ENCODE data around the gene EBF3. TPM values are rescaled to one million over a fixed set of nuclear protein-coding genes. Genes with fewer than 3 reads are reported as not detected.

Gene EBF3
- total RNA-seq, 1 experiment from 2014 or later = 0.64 TPM

DNA sequence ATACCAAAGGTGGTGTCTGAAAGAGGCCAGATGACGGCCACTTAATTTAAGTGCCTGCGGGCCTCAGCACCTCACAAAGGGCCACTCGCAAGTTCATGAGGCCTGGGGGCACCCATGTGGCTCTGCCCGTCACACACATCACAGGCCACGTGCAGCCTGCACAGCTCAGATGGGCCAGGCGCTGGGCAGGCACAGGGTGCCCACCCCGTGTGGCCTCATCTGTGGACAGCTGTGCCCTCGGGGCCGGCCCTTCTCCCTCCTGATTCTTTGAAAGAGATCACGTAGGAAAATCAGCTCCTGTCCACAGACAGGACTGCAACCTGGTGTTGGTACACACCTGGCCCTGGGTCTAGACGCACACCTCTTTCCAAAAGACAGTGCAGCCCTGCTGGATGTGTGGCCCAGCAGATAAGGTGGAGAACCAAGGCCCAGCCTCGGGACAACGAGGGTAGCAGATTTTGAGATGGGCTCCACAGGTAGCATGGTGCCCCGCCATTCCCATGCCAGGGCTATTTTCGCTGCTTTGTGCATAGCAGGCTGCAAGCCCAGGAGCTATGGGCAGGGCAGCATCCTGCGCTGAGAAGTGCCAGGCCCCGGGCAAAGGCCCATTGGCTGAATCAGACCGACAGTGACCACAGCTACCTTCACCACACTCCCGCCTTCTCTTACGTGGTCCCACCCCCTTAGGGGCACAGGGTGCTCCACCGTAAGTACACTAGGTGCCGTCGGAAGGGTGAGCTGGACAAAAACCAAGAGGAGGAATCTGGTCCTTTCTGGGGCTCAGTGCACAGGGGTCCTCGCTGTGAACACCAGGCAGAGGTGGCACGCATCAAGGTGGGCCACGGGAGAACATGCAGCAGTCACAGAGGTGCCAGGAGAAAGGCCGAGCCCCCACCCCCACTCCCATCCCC, 124.5 kb downstream of the EBF3 start:
- TF ChIP-seq SIN3A (IDR thresholded peaks at IDR 0.05; ENCODE audit: borderline replicate concordance, insufficient read depth, low read depth, low read length) (no peak), TCF7L2 (IDR thresholded peaks at IDR 0.05; ENCODE audit: low read depth, low read length) (no peak), POLR2AphosphoS5 (IDR thresholded peaks at IDR 0.05; ENCODE audit: low read depth, low read length) (no peak)
- TF ChIP-seq, protein P1, sequence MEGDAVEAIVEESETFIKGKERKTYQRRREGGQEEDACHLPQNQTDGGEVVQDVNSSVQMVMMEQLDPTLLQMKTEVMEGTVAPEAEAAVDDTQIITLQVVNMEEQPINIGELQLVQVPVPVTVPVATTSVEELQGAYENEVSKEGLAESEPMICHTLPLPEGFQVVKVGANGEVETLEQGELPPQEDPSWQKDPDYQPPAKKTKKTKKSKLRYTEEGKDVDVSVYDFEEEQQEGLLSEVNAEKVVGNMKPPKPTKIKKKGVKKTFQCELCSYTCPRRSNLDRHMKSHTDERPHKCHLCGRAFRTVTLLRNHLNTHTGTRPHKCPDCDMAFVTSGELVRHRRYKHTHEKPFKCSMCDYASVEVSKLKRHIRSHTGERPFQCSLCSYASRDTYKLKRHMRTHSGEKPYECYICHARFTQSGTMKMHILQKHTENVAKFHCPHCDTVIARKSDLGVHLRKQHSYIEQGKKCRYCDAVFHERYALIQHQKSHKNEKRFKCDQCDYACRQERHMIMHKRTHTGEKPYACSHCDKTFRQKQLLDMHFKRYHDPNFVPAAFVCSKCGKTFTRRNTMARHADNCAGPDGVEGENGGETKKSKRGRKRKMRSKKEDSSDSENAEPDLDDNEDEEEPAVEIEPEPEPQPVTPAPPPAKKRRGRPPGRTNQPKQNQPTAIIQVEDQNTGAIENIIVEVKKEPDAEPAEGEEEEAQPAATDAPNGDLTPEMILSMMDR (IDR thresholded peaks at IDR 0.05) = no peak
- TF ChIP-seq, protein P2, sequence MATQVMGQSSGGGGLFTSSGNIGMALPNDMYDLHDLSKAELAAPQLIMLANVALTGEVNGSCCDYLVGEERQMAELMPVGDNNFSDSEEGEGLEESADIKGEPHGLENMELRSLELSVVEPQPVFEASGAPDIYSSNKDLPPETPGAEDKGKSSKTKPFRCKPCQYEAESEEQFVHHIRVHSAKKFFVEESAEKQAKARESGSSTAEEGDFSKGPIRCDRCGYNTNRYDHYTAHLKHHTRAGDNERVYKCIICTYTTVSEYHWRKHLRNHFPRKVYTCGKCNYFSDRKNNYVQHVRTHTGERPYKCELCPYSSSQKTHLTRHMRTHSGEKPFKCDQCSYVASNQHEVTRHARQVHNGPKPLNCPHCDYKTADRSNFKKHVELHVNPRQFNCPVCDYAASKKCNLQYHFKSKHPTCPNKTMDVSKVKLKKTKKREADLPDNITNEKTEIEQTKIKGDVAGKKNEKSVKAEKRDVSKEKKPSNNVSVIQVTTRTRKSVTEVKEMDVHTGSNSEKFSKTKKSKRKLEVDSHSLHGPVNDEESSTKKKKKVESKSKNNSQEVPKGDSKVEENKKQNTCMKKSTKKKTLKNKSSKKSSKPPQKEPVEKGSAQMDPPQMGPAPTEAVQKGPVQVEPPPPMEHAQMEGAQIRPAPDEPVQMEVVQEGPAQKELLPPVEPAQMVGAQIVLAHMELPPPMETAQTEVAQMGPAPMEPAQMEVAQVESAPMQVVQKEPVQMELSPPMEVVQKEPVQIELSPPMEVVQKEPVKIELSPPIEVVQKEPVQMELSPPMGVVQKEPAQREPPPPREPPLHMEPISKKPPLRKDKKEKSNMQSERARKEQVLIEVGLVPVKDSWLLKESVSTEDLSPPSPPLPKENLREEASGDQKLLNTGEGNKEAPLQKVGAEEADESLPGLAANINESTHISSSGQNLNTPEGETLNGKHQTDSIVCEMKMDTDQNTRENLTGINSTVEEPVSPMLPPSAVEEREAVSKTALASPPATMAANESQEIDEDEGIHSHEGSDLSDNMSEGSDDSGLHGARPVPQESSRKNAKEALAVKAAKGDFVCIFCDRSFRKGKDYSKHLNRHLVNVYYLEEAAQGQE (IDR thresholded peaks at IDR 0.05; ENCODE audit: insufficient read depth in 1 of 2, low read depth in 2 of 2, low read length in 1 of 2) = no peak
- no peak overlapping the region for H3K27ac ChIP-seq (ENCODE audit: low read length)
- DNase-seq (ENCODE audit: low read depth, low spot score) (no peak), ATAC-seq (0 out of 2 replicates have a peak, but pooled peaks have one; percentile 60)
- peaks cover 2% of the 10 kb centered on the region; the same call in 1 of the 2 replicates for H3K27me3 ChIP-seq (ENCODE audit: control insufficient read depth, insufficient read depth, low read length)
- H3K9me3 ChIP-seq (ENCODE audit: control insufficient read depth, insufficient read depth, low read depth, low read length) = no peaks in the 10 kb centered on the region
- POLR2A ChIA-PET = interaction anchor here (0.5 kb wide), 1 partner anchor 432 kb away, joined by 12 read pairs; no protein-coding TSS in a partner anchor
- CTCF ChIA-PET = no interaction called here
- no peaks in the 10 kb centered on the region for H3K4me1 ChIP-seq (ENCODE audit: control insufficient read depth, insufficient read depth, low read length)
- intact Hi-C loops (cut with micrococcal nuclease; ENCODE audit: unreplicated experiment) (no loop called here), in situ Hi-C loops (cut with HindIII; ENCODE audit: low pct_unique_long_range_greater_than_20kb, low sequenced_read_pairs) (no loop called here)
- H3K4me3 ChIP-seq (ENCODE audit: low read depth in 2 of 2, low read length in 2 of 2) = no peak overlapping the region
- no TSS peak for BruUV-seq (replicated peaks)
- H3K36me3 ChIP-seq (ENCODE audit: control insufficient read depth, insufficient read depth, low read length) = no peaks in the 10 kb centered on the region

DNA sequence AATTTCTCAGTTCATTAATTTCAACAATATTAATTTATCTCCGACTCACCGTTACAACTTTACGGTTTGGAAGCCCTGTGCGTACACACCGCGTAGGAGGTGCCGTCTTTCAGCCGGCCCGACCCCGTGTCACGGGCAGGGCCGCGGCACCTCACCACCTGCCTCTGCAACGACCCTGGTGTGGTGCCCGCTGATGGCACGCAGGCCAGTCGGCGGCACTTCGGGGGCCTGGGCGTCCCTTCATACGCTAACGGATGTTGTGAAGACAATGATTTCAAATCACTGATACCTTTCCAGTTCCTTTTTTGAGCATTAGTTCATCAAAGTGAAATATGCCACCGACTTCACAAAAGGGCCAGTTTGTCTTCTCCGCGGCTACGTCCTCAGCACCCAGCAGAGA, 125.3 kb downstream of the EBF3 start:
- intact Hi-C loops (cut with micrococcal nuclease; ENCODE audit: unreplicated experiment) (no loop called here), in situ Hi-C loops (cut with HindIII; ENCODE audit: low pct_unique_long_range_greater_than_20kb, low sequenced_read_pairs) (no loop called here)
- Histone ChIP-seq H3K4me1 (ENCODE audit: control insufficient read depth, insufficient read depth, low read length) (no peaks in the 10 kb centered on the region), H3K4me3 (ENCODE audit: low read depth in 2 of 2, low read length in 2 of 2) (no peak overlapping the region), H3K9me3 (ENCODE audit: control insufficient read depth, insufficient read depth, low read depth, low read length) (no peaks in the 10 kb centered on the region), H3K27me3 (ENCODE audit: control insufficient read depth, insufficient read depth, low read length) (0 out of 2 replicates have a peak, but pooled peaks cover 2% of the 10 kb centered on the region), H3K36me3 (ENCODE audit: control insufficient read depth, insufficient read depth, low read length) (no peaks in the 10 kb centered on the region), H3K27ac (ENCODE audit: low read length) (no peak overlapping the region)
- DNase-seq (ENCODE audit: low read depth, low spot score) (no peak), ATAC-seq (no peak)
- CTCF ChIA-PET = no interaction called here
- no TSS peak for BruUV-seq (replicated peaks)
- POLR2A ChIA-PET = interaction anchor here (0.5 kb wide), 1 partner anchor 433 kb away, joined by 12 read pairs; no protein-coding TSS in a partner anchor
- TF ChIP-seq POLR2AphosphoS5 (IDR thresholded peaks at IDR 0.05; ENCODE audit: low read depth, low read length) (no peak), TCF7L2 (IDR thresholded peaks at IDR 0.05; ENCODE audit: low read depth, low read length) (no peak), SIN3A (IDR thresholded peaks at IDR 0.05; ENCODE audit: borderline replicate concordance, insufficient read depth, low read depth, low read length) (no peak)
- TF ChIP-seq, protein P2 (IDR thresholded peaks at IDR 0.05; ENCODE audit: insufficient read depth in 1 of 2, low read depth in 2 of 2, low read length in 1 of 2) = no peak
- TF ChIP-seq, protein P1 (IDR thresholded peaks at IDR 0.05) = no peak
